ENCODE data around the gene OXNAD1.

Gene OXNAD1, protein sequence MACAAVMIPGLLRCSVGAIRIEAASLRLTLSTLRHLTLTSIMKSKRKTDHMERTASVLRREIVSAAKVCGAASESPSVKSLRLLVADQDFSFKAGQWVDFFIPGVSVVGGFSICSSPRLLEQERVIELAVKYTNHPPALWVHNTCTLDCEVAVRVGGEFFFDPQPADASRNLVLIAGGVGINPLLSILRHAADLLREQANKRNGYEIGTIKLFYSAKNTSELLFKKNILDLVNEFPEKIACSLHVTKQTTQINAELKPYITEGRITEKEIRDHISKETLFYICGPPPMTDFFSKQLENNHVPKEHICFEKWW

DNA sequence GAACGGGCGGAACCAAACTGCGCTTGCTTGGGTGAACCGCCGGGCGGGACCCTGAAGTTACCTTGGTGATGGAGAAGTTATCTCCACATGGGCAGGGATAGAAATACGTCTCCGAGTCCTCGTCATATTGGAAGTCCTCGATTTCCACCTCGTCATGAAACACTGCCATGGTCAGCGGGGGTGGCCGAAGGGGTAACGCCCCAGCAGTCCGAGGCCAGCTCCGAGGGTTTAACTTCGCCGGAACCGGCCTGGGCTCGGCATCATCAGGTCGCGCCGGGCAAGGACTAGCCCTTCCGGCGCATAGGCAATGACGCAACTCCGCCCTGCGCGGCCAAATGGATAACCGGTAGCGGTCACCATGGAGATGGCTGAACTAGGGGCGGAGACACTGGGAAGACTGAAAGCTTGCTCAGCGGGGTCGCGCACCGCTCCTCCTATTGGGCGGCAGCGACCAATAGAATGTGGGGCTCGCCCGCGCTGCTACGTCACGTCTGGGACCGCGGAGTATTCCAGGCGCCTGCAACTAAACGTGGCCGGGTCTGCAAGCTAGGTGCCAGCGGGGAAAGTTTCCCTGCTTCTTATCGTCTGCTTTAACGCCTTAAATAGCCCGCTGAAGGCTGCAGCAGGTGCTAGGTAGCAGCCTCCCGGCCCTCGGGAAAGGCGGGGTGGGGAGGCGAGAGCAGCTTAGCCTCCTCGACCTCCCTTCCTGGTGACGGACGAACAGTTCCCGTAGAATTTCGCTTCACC lies at the start of gene OXNAD1, which contains the start of gene DPH3:
Gene OXNAD1 (plus strand): TSS at position 505 of the 747 bp plus-strand sequence. CDS start 5,741 bp downstream, outside the sequence.
Gene DPH3 (minus strand): TSS at position 236 of the 747 bp plus-strand sequence. CDS start 67 bp downstream, at position 169.
- peak; percentile 100 for DNase-seq (ENCODE audit: low spot score)

DNA sequence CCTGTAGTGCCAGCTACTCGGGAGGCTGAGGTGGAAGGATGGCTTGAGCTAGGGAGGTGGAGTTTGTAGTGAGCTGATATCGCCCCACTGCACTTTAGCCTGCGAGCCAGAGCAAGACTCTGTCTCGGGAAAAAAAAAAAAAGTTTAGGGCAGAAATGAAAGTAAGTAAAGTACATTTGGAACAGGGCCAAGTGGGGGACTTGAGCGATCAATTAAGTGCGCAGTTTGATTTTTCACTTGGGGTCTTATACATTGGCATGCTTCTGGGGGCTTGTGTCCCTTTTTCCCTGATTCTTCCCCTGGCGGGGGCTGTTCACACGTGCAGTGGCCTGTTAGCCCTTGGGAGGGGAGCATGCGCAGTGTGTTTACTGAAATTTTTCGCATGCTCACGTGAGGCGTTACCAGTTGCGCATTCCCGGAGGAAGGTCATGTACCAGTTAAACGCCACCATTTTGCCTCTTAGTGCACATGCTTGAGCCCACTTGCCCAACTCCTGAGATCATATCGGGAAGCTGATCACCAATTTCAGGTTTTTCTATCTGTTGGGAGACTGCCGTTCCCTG lies 48.6 kb upstream of the OXNAD1 start:
- DNase-seq (ENCODE audit: low spot score) = no peak

DNA sequence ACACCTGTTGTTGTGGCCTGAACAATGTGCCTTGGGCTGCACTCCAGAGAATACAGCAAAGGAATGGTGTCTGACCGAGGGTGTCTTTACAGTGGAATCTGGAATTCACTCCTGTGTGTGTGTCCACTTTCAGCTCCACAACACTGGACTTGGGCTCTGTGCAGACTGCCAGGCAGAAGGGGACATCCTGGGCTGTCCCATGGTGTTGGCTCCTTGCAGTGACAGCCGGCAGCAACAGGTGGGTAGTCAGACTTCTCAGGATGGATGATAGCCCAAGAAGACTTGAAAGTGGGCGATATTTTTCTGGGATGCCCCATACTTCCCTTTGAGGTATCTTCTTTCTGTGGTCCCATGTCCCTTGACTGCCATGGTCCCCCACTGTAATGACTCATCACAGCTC lies 45.2 kb upstream of the OXNAD1 start:
- DNase-seq (ENCODE audit: low spot score) = no peak

DNA sequence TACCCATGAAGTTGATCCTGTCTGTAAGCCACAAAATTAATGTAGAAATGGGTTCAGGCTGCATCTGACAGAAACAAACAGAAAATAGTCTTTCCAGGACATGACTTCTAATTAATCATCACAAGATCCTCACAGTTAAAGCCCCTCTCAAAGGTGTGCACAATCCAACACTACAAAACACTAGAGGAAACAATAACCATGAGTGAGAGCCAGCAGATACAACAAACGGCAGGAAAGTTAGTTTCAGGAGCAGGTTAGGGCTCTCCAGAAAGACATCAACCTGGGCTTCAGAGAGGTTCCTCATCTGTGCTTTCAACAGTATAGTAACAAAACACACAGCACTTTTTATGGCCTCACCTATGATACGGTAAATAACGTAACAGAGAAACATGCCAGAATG lies 43.0 kb upstream of the OXNAD1 start:
- no peak for DNase-seq (ENCODE audit: low spot score)

DNA sequence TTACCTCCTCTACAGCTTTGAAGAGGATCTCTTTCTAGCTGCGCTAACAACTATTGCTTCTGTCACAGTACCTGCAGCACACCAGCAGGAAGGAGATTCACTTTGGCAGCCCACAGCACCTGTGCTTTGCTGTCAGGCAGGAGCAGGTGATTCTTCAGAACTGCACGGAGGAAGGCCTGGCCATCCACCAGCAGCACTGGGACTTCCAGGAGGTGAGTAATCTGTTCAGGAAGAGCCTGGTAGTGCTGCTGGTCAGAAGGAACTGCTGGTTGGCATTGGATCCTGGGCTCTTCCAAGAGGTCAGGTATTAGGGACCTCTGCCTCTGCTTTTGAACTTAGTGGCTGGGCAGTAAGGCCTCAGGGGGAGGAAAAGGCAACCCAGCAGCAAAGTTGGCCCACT lies 42.5 kb upstream of the OXNAD1 start:
- DNase-seq (ENCODE audit: low spot score) = no peak

DNA sequence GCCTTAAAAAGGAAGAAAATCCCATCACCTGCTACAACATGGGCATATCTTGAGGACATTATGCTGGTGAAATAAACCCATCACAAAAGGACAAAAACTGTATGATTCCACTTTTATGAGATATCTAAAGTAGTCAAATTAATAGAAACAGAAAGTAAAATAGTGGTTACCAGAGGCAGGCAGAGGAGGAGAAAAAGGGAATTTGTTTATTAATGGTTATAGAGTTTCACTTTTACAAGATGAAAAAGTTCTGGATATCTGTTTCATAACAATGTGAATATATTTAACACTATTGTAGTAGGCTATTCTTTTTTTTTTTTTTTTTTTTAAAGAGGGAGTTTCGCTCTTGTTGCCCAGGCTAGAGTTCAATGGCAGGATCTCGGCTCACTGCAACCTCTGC lies 40.7 kb upstream of the OXNAD1 start:
- DNase-seq (ENCODE audit: low spot score) = no peak

DNA sequence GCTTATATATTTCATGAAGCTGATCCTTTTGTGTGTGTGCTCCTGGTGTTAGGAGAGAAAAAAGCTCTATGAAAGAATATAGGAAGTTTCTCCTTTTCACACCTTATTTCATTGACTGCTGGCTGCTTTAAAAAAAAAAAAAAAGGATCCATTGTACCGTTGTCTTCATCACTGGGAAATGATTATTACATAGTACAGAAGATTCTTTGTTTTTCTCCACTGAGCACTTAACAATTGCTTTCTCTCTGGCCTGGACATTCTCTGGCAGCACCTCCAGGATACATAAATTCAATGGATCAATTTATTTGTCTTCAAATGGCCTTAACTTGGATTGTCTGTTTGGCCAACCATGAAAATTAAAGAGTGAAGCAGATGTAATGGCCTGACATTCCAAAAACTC lies 37.4 kb upstream of the OXNAD1 start:
- no peak for DNase-seq (ENCODE audit: low spot score)

DNA sequence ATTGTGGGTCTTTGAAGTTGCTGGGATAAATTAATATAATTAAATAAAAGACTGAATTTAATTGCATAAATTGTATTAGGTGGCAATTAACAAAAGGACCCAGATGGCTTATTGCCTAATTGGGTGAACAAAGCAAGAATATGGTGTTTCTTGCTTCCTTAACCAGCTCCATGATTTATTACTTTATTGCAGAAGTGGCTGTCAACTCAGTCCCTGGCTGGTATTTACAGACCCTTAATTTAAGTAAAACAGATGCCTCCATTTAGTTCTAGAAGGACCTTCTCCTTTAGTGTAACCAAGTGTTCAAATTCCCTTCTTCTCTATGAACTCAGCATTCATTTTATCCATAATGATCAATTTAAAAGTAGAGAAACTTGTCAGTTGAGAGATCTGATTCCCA lies 35.3 kb upstream of the OXNAD1 start:
- no peak for DNase-seq (ENCODE audit: low spot score)

DNA sequence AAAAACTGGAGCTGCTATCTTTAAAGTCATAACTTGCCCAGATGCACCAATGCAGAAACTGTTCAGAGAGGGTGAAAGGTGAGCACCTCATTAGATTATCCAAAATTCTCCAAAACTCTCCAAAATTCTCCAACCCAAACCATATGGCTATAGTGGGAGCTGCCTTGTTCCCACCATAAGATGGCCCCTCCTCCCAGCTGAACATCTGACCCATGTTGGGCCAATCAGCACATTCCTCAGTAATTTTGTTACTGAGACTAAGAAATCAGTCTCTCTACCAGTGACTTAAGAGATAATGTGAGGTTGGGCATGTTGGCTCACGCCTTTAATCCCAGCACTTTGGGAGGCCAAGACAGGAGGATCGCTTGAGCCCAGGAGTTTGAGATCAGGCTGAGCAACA lies 33.0 kb upstream of the OXNAD1 start:
- DNase-seq (ENCODE audit: low spot score) = no peak

DNA sequence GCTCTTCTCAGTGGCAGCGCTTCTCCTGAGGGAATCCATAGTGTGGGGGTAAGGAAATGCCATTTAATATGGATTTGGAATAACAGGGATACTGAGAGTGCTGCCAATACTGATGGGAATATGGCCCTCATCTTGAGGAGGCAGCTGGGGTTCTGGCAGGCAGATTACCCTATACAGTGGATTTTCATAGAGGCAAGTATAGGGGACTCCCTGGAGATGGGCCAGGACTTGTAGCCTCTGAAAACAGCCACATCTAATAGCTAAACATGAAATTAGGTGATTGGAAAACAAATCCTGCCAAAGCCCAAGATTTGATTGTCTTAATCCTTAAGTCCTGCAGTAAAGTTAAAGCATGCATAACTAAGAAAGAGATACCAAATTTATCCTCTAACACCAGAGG lies 31.2 kb upstream of the OXNAD1 start:
- DNase-seq (ENCODE audit: low spot score) = no peak

DNA sequence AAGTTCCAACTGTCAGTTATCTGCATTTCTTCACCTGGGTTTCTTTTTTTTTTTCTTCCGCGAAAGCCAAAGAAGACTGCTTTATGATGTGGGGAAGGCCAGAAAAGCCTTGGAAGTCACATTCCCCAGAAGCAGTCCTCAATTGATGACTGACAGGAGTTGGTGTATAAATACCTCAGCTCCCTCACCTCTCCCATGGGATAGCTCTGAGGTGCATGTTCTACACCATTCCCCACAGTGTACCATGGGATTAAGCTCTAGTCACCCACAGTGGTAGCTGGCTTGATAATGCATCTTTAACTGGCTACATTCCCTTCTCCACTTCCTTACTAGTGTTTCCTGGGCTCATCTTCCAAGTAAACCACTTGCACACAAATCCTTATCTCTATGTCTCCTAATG lies 30.7 kb upstream of the OXNAD1 start:
- DNase-seq (ENCODE audit: low spot score) = no peak

DNA sequence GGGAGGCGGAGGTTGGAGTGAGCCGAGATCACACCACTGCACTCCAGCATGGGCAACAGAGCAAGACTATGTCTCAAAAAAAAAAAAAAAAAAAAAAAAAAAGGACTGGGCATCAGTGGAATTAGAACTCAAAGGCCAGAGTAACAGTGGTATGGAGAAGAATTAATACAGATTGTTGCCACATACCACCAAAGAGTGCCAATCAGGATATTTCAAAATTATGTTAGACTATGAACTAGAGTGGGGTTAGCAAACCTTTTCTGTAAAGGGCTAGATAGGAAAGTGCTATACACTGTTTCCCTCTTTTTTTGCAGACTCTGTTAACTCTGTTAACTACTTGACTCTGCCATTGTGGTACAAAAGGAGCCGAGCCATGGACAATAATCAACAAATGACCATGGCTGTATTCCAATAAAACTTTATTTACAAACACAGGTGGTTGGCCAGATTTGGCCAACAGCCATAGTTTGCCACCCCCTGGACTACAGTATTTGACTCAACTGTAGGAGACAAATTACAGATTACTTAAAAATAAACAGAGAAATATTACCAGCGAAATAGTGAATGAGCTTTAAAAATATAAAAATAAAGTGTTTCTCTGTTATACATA lies 28.9 kb upstream of the OXNAD1 start:
- DNase-seq (ENCODE audit: low spot score) = no peak

DNA sequence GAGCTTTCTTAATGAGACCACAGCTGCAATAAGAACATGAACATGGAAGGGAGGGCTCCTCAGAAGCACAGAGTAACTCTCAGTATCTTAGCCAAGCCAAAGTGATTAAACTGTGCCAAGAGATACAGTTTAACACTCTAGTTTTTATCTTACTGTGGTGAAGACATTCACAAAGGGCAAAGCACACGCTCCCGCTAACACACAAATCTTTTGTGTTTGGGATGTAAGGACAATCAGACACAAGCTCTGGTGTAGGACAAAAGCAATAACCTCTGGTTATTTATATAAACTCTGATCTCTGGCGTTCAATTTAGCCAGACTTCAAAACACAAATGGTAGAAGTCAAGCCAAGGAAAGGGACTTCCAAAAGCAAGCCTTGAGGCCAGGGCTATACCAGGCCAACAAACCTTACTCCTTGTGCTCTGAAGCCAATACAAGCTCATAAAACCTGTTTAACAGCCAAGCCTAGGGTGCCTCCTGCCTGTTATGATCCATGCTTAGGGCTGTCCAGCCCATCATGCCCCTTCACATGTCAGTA lies 28.1 kb upstream of the OXNAD1 start:
- no peak for DNase-seq (ENCODE audit: low spot score)

DNA sequence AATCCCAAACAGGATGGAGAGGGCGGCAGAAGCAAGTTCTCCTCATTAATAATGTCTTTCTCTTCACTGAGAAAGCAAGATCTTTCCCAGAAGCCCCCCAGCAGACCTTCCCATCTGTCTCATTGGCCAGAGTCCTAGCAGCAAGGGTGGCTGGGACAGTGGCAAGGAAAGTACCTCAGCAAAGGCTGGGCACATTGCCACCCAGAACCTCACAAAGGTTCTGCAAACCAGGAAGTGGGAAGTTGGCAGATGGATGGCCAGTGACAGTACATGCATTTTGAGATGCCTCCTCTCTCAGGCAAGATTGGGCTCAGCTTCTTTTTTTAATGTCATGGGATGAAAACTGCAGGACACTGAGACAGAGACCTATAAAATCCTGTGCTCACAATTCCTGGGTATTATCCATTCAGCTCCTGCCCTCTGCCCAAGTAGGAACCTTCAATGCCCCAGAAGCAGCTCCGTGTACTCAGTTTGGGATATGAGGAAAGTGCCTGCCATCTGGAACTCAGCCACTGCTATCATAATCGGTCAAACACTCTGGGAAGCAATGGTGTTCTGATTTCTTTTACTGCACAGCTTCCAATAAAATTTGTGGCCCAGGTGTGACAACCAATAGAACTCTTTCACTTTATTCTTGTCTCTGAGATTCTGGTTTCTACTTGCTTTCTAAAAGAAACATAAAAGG lies 25.8 kb upstream of the OXNAD1 start:
- DNase-seq (ENCODE audit: low spot score) = no peak

DNA sequence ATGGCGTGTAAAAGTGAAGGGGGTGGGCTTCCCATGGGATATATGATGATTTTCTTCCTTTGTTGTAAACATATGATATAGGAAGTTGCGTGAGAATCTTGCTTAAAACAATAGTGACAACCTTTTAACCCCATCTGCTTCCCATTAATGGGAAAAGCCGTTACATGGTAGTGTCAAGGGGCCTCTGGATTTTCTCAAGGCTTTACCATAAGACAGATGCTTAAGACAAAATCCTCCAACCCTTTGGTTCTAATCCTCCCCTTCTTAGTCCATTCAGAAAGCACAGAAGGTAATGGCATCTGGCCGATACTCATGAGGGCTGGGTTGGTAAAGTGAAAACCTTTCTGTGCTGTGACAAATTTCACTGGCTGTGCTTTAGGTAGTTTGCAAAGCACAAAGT lies 25.2 kb upstream of the OXNAD1 start:
- peak; percentile 27 for DNase-seq (ENCODE audit: low spot score)

DNA sequence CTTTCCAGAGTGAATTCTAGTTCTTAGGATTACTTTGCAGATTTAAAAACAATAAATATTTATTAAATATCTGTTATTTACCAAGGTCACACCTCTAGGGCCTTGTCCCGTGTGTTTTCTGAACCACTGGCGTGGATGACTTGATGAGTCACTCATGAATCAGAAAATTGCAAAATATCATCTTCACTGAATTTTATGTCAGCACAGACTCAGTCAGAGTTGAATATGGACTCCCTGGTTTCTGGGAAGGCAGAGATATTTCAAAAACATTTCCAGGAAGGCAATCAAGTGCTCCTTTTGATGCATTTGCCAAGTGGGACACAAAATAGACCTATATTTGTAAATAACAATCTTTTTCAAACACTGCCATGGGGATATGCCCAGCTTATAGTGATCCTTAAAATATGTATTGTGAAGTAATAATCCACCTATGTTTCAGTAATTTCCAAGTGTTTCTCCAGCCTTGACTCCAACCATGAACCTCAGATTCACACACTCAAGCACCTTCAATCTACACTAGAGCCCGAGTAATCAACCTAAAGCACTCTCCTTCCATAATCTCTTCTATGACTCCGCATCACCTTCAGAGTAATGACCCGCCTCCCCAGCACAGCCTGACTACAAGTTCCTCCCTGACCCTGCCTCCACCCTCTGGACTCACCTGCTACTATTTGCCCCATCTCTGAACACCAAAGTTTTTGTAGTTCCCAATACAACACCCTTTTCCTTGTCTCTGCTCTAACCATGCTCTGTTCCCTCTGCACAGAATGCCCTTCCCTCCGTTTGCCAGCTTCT lies 24.6 kb upstream of the OXNAD1 start:
- peak; percentile 57 for DNase-seq (ENCODE audit: low spot score)

DNA sequence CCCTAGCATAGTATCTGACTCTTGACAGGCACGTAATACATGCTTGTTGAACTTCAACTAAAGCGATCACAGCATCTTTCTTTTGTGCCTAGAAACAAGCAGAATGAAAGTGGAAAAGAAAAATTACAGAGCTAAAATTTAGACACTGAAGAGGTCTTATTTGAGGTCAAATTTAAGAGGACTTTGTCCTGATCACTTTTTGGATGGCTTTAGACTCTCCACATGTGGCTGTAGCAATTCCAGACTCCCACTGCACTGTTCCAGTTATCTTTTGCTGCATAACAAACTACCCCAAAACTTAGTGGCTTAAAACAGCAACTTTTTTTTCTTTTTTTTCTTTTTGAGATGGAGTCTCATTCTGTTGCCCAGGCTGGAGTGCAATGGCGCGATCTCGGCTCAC lies 23.8 kb upstream of the OXNAD1 start:
- DNase-seq (ENCODE audit: low spot score) = no peak

DNA sequence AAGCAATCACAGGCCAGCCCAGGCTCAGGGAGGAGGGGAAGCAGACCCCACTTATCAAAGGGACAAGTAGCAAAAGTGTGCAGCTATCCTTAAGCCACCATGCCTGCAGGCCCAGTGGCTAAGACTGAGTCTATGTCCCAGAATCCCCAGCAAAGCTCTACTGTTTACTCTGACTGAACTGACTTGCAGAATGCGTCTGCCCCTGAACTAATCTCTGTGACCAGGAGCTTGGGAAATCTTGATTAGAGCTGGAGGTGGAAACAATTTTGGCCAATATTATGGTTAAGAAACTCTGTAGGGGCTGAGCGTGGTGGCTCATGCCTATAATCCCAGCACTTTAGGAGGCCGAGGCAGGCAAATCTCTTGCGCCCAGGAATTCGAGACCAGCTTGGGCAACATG lies 22.8 kb upstream of the OXNAD1 start:
- no peak for DNase-seq (ENCODE audit: low spot score)

DNA sequence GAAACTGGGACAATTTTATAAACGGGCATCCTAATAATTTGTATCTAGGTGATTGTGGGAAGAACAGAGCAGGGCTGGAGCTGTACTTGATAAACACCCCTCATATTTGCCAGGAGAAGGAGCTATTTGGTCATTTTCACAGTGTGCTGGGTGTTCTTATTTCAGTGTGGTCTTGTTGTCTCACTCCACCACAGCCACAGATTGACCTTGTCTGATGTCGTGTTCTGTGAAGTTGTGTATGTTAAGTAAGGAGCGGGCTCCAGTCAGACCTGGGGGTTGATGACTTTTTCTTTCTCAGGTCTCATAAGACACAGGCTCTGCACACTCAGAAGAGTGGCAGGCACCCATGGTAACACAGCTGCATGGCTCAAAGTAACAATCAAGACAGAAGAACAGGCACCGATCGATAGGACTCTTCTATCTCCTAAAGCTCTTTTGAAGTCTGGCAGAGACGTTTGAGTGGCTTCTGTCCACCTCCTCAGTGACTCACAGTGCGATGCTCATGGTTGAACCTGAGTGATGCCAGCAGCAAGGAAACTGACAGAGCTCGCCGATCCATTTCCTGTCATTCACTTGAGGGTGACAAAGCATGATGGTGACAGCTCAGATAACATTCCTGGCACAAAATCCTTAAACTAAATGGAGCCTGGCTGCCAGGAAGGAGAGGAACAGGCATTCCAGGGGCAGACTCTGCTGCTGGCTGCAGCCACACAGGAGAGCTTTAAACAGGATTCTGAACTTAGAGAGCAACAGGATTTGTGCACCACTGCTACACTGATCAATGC lies 21.1 kb upstream of the OXNAD1 start:
- peak; percentile 93 for DNase-seq (ENCODE audit: low spot score)

DNA sequence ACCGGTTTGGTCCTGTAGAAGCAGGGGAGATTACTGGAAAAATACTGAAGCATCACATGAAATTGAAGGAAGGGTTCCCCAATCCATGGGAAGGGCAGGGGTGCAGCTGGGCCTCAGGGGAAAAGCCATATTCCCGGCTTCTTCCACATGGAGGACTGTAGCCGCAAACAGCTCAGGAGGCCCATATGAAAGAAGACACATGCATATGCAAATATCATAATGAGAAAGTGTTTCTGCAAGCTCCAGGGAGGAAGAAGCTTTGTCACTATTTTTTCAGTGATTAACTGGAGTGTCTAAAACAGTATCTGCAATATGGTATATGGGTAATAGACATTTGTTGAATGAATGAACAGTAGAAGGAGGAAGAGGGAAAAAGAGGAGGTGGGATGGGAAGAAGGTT lies 19.4 kb upstream of the OXNAD1 start:
- no peak for DNase-seq (ENCODE audit: low spot score)

Measured in kidney capillary endothelial cell (primary cell).